GM18517 (cell line): ENCODE data around the gene TSC22D1.

Experiments
- ATAC-seq: cut with Tn5 transposase; IDR thresholded peaks from one replicate; pipeline ENCODE4 v1.9.1; 2021; ENCODE audit warnings: mild to moderate bottlenecking, moderate library complexity; ENCODE audit not compliant: unreplicated experiment

TSC22D1 gene

GRCh38 chr13:44410328-44410859 lies 165.7 kb downstream of the TSC22D1 start:
- no peak for ATAC-seq

GRCh38 chr13:44409595-44409994 lies 166.5 kb downstream of the TSC22D1 start:
- ATAC-seq: no peak

- no peak for ATAC-seq
These were observed 168.2 kb downstream of the TSC22D1 start for GRCh38 chr13:44407891-44408290.

GRCh38 chr13:44407379-44407778 lies 168.8 kb downstream of the TSC22D1 start:
- ATAC-seq: no peak

GRCh38 chr13:44406617-44407016 lies 169.5 kb downstream of the TSC22D1 start:
- no peak for ATAC-seq

- no peak for ATAC-seq
These were observed 171.6 kb downstream of the TSC22D1 start for GRCh38 chr13:44404261-44405132.

- no peak for ATAC-seq
These were observed 172.6 kb downstream of the TSC22D1 start for GRCh38 chr13:44403461-44404056.

- ATAC-seq: no peak
These were observed 173.2 kb downstream of the TSC22D1 start for GRCh38 chr13:44402899-44403445.

GRCh38 chr13:44401577-44401976 lies 174.6 kb downstream of the TSC22D1 start:
- ATAC-seq: no peak

GRCh38 chr13:44400736-44401135 lies 175.4 kb downstream of the TSC22D1 start:
- no peak for ATAC-seq

- no peak for ATAC-seq
These were observed 177.1 kb downstream of the TSC22D1 start for GRCh38 chr13:44399074-44399473.

- no peak for ATAC-seq
These were observed 177.5 kb downstream of the TSC22D1 start for GRCh38 chr13:44398606-44399005.

GRCh38 chr13:44397766-44398223 lies 178.3 kb downstream of the TSC22D1 start:
- no peak for ATAC-seq

GRCh38 chr13:44396701-44397580 lies 179.2 kb downstream of the TSC22D1 start:
- no peak for ATAC-seq

- no peak for ATAC-seq
These were observed 180.0 kb downstream of the TSC22D1 start for GRCh38 chr13:44395976-44396694.

- ATAC-seq: no peak
These were observed 181.5 kb downstream of the TSC22D1 start for GRCh38 chr13:44394658-44395057.

GRCh38 chr13:44393391-44393790 lies 182.7 kb downstream of the TSC22D1 start:
- no peak for ATAC-seq

GRCh38 chr13:44389876-44390275 lies 186.3 kb downstream of the TSC22D1 start:
- ATAC-seq: no peak

- ATAC-seq: no peak
These were observed 187.0 kb downstream of the TSC22D1 start for GRCh38 chr13:44389060-44389666.
